TTC549 (cell line): ENCODE results near the gene POU2AF1.
"Not testable (repeated sequence)": the region's sequence is repeated elsewhere in the genome, so short reads cannot be mapped to it uniquely, and the experiment has no call there.

ENCODE experiments used
- FAIRE-seq: peaks from 2 replicates; lab custom pipeline; 2012; peaks lifted over from hg19 to GRCh38; lab: Jason Lieb, UNC

POU2AF1 gene

GRCh38 chr11:111408789-111409727 is 30.0 kb upstream of the POU2AF1 start:
- FAIRE-seq: no peak

- FAIRE-seq: no peak
Observed at GRCh38 chr11:111407652-111408051, 28.6 kb upstream of the POU2AF1 start.

- FAIRE-seq: no peak
Observed at GRCh38 chr11:111406589-111406988, 27.5 kb upstream of the POU2AF1 start.

GRCh38 chr11:111406091-111406490 is 27.0 kb upstream of the POU2AF1 start:
- no peak for FAIRE-seq

- FAIRE-seq: no peak
Observed at GRCh38 chr11:111405551-111405950, 26.5 kb upstream of the POU2AF1 start.

- no peak for FAIRE-seq
Observed at GRCh38 chr11:111403051-111403726, 24.1 kb upstream of the POU2AF1 start.

- no peak for FAIRE-seq
Observed at GRCh38 chr11:111402411-111402810, 23.3 kb upstream of the POU2AF1 start.

GRCh38 chr11:111401957-111402356 is 22.9 kb upstream of the POU2AF1 start:
- not testable (repeated sequence) for FAIRE-seq

- no peak for FAIRE-seq
Observed at GRCh38 chr11:111400595-111400994, 21.5 kb upstream of the POU2AF1 start.

GRCh38 chr11:111399187-111400031 is 20.3 kb upstream of the POU2AF1 start:
- FAIRE-seq: no peak

GRCh38 chr11:111397034-111397433 is 18.0 kb upstream of the POU2AF1 start:
- FAIRE-seq: no peak

- FAIRE-seq: no peak
Observed at GRCh38 chr11:111395749-111396148, 16.7 kb upstream of the POU2AF1 start.

- FAIRE-seq: no peak
Observed at GRCh38 chr11:111395081-111395480, 16.0 kb upstream of the POU2AF1 start.

- not testable (repeated sequence) for FAIRE-seq
Observed at GRCh38 chr11:111394147-111394546, 15.1 kb upstream of the POU2AF1 start.

GRCh38 chr11:111393585-111393984 is 14.5 kb upstream of the POU2AF1 start:
- FAIRE-seq: no peak

- FAIRE-seq: no peak
Observed at GRCh38 chr11:111393096-111393495, 14.0 kb upstream of the POU2AF1 start.

- FAIRE-seq: no peak
Observed at GRCh38 chr11:111392552-111392951, 13.5 kb upstream of the POU2AF1 start.

- FAIRE-seq: no peak
Observed at GRCh38 chr11:111391328-111392124, 12.5 kb upstream of the POU2AF1 start.

GRCh38 chr11:111388842-111389241 is 9.8 kb upstream of the POU2AF1 start:
- no peak for FAIRE-seq

GRCh38 chr11:111388420-111388819 is 9.3 kb upstream of the POU2AF1 start:
- FAIRE-seq: no peak

- FAIRE-seq: no peak
Observed at GRCh38 chr11:111387363-111387762, 8.3 kb upstream of the POU2AF1 start.
